HepG2 (cell line): ENCODE results near the gene SBSN. TPM values are rescaled to one million over a fixed set of nuclear protein-coding genes. Genes with fewer than 3 reads are reported as not detected.

ENCODE experiments used
- AKAP8 ChIP-seq: sonication (generic); formaldehyde crosslinking; IDR thresholded peaks from 2 replicates; pipeline ENCODE4 v1.5.1; 2020; ENCODE audit warnings: mild to moderate bottlenecking, missing genetic modification reagents
- KDM2A ChIP-seq: sonication (generic); formaldehyde crosslinking; IDR thresholded peaks from 2 replicates; pipeline ENCODE4 v1.4.0; 2020; ENCODE audit warnings: low read depth, missing genetic modification reagents, borderline replicate concordance
- KDM5B ChIP-seq: sonication (generic); formaldehyde crosslinking; IDR thresholded peaks from 2 replicates; pipeline ENCODE4 v1.4.0; 2020; ENCODE audit warnings: missing genetic modification reagents, mild to moderate bottlenecking, borderline replicate concordance
- MAZ ChIP-seq, 2 experiments: sonication (generic) in 1 of 2; formaldehyde crosslinking in 1 of 2; IDR thresholded peaks; 2 replicates each; pipeline versions ENCODE4 v1.5.0 to v1.6.1; 2012 to 2020; ENCODE audit warnings: low read depth in 2 of 2, mild to moderate bottlenecking in 2 of 2, borderline replicate concordance in 1 of 2, improper control_type of control experiment in 1 of 2, low read length in 1 of 2, missing genetic modification reagents in 1 of 2, moderate library complexity in 1 of 2
- NFE2 ChIP-seq: sonication (generic); formaldehyde crosslinking; IDR thresholded peaks from 2 replicates; pipeline ENCODE4 v1.4.0; 2020; ENCODE audit warnings: missing genetic modification reagents
- PITX1 ChIP-seq: sonication (generic); formaldehyde crosslinking; IDR thresholded peaks from 2 replicates; pipeline ENCODE4 v1.5.1; 2020; ENCODE audit warnings: mild to moderate bottlenecking, missing genetic modification reagents
- SAP130 ChIP-seq: IDR thresholded peaks from 2 replicates; pipeline ENCODE4 v1.6.1; 2016; ENCODE audit warnings: low read depth
- SP2 ChIP-seq: sonication (generic); formaldehyde crosslinking; IDR thresholded peaks from 2 replicates; pipeline ENCODE4 v1.5.1; 2020; ENCODE audit warnings: mild to moderate bottlenecking, missing genetic modification reagents
- STAT5B ChIP-seq: sonication (generic); formaldehyde crosslinking; IDR thresholded peaks from 2 replicates; pipeline ENCODE4 v1.4.0; 2020; ENCODE audit warnings: missing genetic modification reagents
- TEAD2 ChIP-seq: sonication (generic); formaldehyde crosslinking; IDR thresholded peaks from 2 replicates; pipeline ENCODE4 v1.9.0; 2021; ENCODE audit warnings: missing genetic modification reagents
- TFDP1 ChIP-seq: IDR thresholded peaks from 2 replicates; pipeline ENCODE4 v1.6.1; 2016; ENCODE audit warnings: missing compliant biosample characterization, missing genetic modification reagents, borderline replicate concordance
- TIGD3 ChIP-seq: sonication (generic); formaldehyde crosslinking; IDR thresholded peaks from 2 replicates; pipeline ENCODE4 v1.5.1; 2020; ENCODE audit warnings: mild to moderate bottlenecking, missing genetic modification reagents, borderline replicate concordance
- ZNF550 ChIP-seq: sonication (generic); formaldehyde crosslinking; IDR thresholded peaks from 2 replicates; pipeline ENCODE4 v1.4.0; 2020; ENCODE audit warnings: mild to moderate bottlenecking, missing genetic modification reagents, borderline replicate concordance
- polyA plus RNA-seq, 8 experiments: library from polyadenylated mRNA; depleted of rRNA in 3 of 8; stranded (reverse) in 7 of 8; unstranded in 1 of 8; fragments of >200 nt; fragmentation: Illumina TruSeq in 4 of 8; extraction: Trizol in 4 of 8; gene quantifications; 2 replicates each; pipeline versions ENCODE4 v1.2.1 to v1.2.3, GENCODE V29; 2011 to 2016; ENCODE audit warnings: low read depth in 4 of 8, missing spikeins in 1 of 8, mixed read lengths in 1 of 8; ENCODE audit not compliant: insufficient read depth in 1 of 8
- total RNA-seq, 5 experiments: library from RNA; depleted of rRNA; stranded (reverse); fragments of >200 nt; fragmentation: Illumina TruSeq; extraction: Trizol; gene quantifications; 2 replicates each; pipeline ENCODE4 v1.2.3, GENCODE V29; 2016; ENCODE audit warnings: low read depth in 1 of 5
- TF ChIP-seq, protein P1 (sequence below): sonication (generic); formaldehyde crosslinking; IDR thresholded peaks from 2 replicates; pipeline ENCODE4 v1.4.0; 2020; ENCODE audit warnings: missing genetic modification reagents

The SBSN gene
- total and polyA plus RNA-seq, 2 of the 13 experiments (the other 11 are each of a cell fraction or from before 2014, with no cell fraction given): not detected

DNA sequence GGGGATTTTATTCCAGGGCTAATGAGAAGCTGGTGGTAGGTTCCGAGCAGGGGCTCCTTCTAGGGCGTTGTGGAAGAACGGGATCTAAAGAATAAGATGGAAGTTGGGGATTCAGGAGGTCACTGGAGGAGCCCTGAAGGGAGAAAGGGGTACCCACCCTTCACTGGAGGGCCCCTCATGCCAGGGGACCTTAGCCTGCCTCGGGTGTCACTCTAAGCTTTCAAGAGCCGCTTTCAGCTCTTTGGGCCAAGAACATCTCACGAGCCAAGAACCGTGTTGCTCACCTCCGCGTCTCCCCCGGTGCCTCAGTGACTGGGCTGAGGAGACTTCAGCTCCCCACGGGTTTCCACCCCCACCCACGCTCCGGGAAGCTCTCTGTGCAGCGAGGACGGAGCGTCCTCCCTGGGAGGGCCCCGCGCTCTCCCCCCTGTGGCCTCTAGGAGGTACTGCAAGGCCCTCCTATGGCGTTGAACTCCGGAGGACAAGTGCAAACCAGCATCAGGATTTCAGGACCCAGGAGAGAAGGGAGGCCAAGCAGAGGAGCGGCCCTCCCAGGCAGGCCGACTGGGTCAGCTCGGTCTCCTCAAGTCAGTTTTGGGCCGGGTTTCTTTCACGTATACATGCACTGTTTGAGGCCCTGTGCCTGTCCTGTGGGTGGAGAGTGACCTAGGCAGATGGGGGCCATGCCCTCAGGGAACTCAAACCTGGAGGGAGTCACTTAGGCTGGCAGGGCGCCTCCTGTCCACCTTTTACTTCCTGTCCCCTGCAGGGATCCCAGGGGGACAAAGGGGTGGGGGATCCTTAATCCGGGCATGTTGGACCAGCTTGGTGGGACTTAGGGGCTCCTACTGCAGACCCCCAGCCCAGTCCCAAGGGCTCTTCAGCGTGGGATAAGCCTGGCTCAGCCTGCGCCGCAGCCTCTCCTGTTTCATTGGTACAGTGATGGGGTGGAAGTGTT is 32.7 kb downstream of the SBSN start (continued):
- TF ChIP-seq, protein P1, sequence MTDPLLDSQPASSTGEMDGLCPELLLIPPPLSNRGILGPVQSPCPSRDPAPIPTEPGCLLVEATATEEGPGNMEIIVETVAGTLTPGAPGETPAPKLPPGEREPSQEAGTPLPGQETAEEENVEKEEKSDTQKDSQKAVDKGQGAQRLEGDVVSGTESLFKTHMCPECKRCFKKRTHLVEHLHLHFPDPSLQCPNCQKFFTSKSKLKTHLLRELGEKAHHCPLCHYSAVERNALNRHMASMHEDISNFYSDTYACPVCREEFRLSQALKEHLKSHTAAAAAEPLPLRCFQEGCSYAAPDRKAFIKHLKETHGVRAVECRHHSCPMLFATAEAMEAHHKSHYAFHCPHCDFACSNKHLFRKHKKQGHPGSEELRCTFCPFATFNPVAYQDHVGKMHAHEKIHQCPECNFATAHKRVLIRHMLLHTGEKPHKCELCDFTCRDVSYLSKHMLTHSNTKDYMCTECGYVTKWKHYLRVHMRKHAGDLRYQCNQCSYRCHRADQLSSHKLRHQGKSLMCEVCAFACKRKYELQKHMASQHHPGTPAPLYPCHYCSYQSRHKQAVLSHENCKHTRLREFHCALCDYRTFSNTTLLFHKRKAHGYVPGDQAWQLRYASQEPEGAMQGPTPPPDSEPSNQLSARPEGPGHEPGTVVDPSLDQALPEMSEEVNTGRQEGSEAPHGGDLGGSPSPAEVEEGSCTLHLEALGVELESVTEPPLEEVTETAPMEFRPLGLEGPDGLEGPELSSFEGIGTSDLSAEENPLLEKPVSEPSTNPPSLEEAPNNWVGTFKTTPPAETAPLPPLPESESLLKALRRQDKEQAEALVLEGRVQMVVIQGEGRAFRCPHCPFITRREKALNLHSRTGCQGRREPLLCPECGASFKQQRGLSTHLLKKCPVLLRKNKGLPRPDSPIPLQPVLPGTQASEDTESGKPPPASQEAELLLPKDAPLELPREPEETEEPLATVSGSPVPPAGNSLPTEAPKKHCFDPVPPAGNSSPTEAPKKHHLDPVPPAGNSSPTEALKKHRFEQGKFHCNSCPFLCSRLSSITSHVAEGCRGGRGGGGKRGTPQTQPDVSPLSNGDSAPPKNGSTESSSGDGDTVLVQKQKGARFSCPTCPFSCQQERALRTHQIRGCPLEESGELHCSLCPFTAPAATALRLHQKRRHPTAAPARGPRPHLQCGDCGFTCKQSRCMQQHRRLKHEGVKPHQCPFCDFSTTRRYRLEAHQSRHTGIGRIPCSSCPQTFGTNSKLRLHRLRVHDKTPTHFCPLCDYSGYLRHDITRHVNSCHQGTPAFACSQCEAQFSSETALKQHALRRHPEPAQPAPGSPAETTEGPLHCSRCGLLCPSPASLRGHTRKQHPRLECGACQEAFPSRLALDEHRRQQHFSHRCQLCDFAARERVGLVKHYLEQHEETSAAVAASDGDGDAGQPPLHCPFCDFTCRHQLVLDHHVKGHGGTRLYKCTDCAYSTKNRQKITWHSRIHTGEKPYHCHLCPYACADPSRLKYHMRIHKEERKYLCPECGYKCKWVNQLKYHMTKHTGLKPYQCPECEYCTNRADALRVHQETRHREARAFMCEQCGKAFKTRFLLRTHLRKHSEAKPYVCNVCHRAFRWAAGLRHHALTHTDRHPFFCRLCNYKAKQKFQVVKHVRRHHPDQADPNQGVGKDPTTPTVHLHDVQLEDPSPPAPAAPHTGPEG (CRISPR knock-in tag): peak; percentile 46; the same call in 1 of the 2 replicates
- TF ChIP-seq STAT5B (CRISPR knock-in tag) (no peak), TFDP1 (CRISPR knock-in tag) (no peak), TEAD2 (no peak), MAZ (IDR thresholded peaks at IDR 0.05; ENCODE audit: borderline replicate concordance, low read depth, low read length) (no peak), MAZ (CRISPR knock-in tag; IDR thresholded peaks at IDR 0.05; ENCODE audit: low read depth) (no peak), NFE2 (no peak), SP2 (no peak), AKAP8 (no peak), KDM2A (CRISPR knock-in tag) (peak; percentile 89; the same call in 1 of the 2 replicates), PITX1 (no peak), KDM5B (CRISPR knock-in tag) (no peak; the same call in 1 of the 2 replicates), ZNF550 (CRISPR knock-in tag) (no peak), SAP130 (CRISPR knock-in tag) (peak; percentile 25; the same call in 1 of the 2 replicates), TIGD3 (CRISPR knock-in tag) (no peak)
